Measurements from ENCODE around the gene FOSB. TPM values are rescaled to one million over a fixed set of nuclear protein-coding genes. Genes with fewer than 3 reads are reported as not detected.

The FOSB gene
- total RNA-seq, 4 donors from 2014 or later = 306 to 713 (median 395) TPM

DNA sequence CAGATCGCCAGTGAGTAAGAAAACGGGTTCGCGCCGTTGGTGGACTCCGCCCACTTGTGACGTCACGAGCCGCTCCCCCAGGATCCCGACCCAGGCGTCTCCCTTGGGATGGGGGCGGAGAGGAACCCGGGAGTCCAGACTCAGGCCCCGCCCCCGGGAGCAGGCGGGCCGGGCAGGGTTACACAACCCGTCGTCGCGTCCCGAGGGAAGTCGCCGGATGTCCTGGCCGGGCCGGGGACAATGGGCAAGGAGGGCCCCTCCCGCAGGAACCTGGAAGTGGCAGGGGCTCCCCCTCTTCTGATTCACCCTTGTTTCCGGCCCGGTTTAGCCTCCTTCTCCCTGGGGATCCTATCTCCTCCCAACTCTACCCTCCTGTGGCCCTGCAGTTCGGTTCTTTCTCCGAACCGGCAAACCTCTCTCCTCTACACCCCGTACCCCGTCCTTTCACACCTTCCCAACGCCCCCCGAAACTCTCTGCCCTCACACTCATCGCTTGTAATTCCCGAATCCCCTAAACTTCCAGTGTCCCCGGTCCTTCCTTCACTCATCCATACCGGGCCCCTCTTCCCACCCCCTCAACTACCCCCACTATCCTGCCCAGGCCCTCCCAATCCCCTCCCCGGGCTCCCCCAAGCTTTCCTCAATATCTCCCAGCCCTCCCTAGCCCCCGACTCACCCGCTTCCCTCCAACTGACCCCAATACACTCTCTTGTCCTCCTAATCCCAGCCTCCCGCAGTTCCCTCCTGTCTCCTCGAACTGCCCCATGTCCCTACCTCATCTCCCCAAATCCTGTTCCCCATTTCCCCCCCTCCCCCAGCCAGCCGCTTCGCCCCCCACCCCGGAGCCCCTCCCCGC is 24.1 kb upstream of the FOSB start:
- ATAC-seq (ENCODE audit: low FRiP score) = peak; percentile 76
- TF ChIP-seq, protein P1, sequence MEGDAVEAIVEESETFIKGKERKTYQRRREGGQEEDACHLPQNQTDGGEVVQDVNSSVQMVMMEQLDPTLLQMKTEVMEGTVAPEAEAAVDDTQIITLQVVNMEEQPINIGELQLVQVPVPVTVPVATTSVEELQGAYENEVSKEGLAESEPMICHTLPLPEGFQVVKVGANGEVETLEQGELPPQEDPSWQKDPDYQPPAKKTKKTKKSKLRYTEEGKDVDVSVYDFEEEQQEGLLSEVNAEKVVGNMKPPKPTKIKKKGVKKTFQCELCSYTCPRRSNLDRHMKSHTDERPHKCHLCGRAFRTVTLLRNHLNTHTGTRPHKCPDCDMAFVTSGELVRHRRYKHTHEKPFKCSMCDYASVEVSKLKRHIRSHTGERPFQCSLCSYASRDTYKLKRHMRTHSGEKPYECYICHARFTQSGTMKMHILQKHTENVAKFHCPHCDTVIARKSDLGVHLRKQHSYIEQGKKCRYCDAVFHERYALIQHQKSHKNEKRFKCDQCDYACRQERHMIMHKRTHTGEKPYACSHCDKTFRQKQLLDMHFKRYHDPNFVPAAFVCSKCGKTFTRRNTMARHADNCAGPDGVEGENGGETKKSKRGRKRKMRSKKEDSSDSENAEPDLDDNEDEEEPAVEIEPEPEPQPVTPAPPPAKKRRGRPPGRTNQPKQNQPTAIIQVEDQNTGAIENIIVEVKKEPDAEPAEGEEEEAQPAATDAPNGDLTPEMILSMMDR (IDR thresholded peaks at IDR 0.05) = no peak
- DNase-seq (ENCODE audit: low spot score) = peak; percentile 96

DNA sequence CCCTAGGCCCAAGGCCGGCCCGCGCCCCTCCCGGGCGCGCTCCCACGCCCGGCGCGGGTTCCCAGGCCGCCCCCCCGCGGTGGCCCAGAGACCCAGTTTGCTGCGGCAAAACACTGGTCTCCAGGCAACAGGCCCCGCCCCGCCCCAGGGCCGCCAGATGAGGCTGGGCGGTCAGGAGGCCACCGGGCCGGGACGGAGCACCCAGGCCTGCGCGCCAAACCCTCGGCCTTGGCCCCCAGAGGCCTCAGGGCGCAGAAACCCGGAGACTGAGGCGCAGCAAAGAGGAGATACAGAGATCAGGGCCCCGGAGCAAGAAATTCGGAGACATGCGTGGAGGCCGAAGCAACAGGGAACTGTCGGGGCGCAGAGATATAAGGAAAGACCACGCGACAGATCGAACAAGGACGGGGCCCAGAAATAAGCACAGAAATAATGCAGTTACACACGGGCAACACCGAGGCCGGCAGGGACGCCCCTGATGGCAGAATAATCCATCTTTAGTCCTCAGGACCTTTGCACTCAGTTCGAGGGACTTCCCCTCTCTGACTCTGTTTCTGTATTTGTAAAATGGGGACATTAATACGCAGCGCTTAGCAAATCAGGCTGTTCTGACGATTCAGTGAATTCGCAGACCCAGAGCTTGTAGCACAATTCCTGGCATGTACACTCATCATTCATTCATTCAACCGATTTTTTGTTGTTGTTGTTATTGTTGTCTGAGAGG is 23.3 kb upstream of the FOSB start:
- DNase-seq (ENCODE audit: low spot score) (peak; percentile 73), ATAC-seq (ENCODE audit: low FRiP score) (peak; percentile 62)
- TF ChIP-seq, protein P1 (IDR thresholded peaks at IDR 0.05) = no peak

DNA sequence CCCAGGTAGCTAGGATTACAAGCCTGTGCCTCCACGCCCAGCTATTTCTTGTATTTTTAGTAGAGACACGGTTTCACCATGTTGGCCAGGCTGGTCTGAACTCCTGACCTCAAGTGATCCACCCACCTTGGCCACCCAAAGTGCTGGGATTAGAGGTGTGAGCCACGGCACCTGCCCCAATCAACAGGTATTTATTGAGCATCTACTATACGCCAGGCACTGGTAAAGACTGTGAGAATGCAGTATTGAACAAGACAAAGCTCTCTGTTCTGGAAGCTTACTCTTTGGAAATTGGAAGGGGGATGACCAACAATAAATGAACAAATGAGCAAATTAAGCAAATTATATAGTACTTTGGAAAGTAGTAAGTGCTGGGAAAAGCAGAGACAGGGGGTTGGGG is 22.7 kb upstream of the FOSB start:
- DNase-seq (ENCODE audit: low spot score) (no peak), ATAC-seq (ENCODE audit: low FRiP score) (no peak)
- TF ChIP-seq, protein P1 (IDR thresholded peaks at IDR 0.05) = no peak

DNA sequence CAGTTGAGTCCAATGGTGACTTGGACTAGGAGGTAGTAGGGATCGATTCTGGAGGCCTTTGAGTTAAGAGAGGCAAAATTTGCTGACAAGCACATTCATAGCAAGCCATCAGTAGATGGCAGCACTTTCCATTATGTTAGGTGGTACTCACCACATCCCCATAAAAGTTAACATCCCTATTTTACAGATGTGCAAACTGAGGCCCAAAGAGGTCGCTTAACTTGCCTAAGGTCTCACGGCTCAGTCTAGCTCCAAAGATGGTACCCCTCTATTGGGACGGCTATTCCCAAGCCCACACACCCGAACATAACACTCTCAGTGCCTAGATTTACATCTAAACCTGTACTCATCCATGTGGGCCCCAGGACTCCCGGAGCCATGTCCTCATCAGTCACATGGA is 21.5 kb upstream of the FOSB start:
- ATAC-seq (ENCODE audit: low FRiP score) (no peak), DNase-seq (ENCODE audit: low spot score) (no peak)
- TF ChIP-seq, protein P1 (IDR thresholded peaks at IDR 0.05) = no peak

DNA sequence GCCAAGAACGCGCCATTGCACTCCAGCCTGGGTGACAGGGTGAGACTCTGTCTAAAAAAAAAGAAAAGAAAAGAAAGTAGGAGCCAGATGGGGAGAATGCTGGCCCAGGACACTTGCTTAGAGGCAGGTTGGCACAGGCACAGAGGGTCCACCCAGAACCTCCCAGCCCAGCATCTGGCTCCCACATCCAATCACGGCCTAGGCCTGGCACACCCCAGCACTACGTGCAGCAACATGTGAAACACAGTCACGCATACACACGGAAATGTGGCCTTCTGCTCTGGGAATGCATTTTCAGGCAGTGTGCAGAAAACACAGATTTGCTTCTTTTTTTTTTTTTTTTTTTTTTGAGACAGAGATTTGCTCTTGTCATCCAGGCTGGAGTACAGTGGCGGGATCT is 20.9 kb upstream of the FOSB start:
- DNase-seq (ENCODE audit: low spot score) = no peak
- TF ChIP-seq, protein P1 (IDR thresholded peaks at IDR 0.05) = no peak

DNA sequence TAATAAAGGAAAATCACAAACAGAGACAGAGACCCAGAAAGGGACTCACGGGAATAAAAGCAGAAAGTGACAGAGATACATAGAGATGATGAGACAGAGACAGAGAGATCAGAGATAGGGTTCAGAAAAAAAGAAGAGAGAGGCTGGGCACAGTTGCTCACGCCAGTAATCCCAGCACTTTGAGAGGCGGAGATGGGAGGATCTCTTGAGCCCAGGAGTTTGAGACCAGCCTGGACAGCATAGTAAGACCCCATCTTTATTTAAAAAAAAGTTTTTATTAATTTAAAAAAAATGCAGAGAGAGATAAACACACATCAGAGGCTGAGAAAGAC is 19.4 kb upstream of the FOSB start:
- TF ChIP-seq, protein P1 (IDR thresholded peaks at IDR 0.05) = no peak
- no peak for DNase-seq (ENCODE audit: low spot score)
- ATAC-seq (ENCODE audit: low FRiP score) = no peak

More for the DNA sequence above, 20.9 kb upstream of the FOSB start:
- ATAC-seq (ENCODE audit: low FRiP score) = no peak

Measured in omental fat pad (tissue), 4 donors.